Right lobe of liver (tissue), 4 donors: ENCODE measurements around the gene TAF11.

Source experiments
- CTCF ChIP-seq, 4 donors: fragments of 200-600 bp in 3 of 4; fragments of 450-650 bp in 1 of 4; IDR thresholded peaks; one replicate each; pipeline versions ENCODE4 v1.5.1 to v1.8.0; 2016 to 2022; ENCODE audit warnings: antibody characterized with exemption in 4 of 4, mild to moderate bottlenecking in 2 of 4
- POLR2A ChIP-seq: fragments of 450-650 bp; IDR thresholded peaks from one replicate; pipeline ENCODE4 v1.6.1; 2017; ENCODE audit warnings: antibody characterized with exemption, mild to moderate bottlenecking
- donor health status: DM: no; HTN: no; CAD: no.
- donor health status: DM: no; HTN: no; CAD: no.
- donor health status: DM: no; HTN: yes; CAD: no.

GRCh38 chr6:34837528-34837927, 50.3 kb downstream of the TAF11 start:
- no peak for TF ChIP-seq CTCF (IDR thresholded peaks at IDR 0.05)
- TF ChIP-seq POLR2A, result no peak
